MM.1S (cell line): ENCODE results near the gene ZNF488.
A peak's percentile ranks its signal among the peaks of the same experiment; 100 is the strongest.
"Not testable (repeated sequence)": the region's sequence is repeated elsewhere in the genome, so short reads cannot be mapped to it uniquely, and the experiment has no call there.

ENCODE experiments used
- DNase-seq: peaks from one replicate; pipeline ENCODE4 v3.0.0-alpha.2; 2015
- H2AFZ ChIP-seq: fragments of 300-600 bp; sonication (generic); 2 replicates; pipeline ENCODE4 v1.6.0; 2016; ENCODE audit warnings: antibody characterized with exemption, low read length
- H3F3A ChIP-seq: fragments of 300-600 bp; sonication (generic); 2 replicates; pipeline ENCODE4 v1.6.1; 2016; ENCODE audit warnings: mild to moderate bottlenecking, antibody characterized with exemption, low read length, moderate library complexity, mixed read lengths; ENCODE audit not compliant: insufficient read depth
- H3K27ac ChIP-seq: fragments of 300-600 bp; sonication (generic); 2 replicates; pipeline ENCODE4 v1.5.1; 2016; ENCODE audit warnings: mild to moderate bottlenecking, low read length
- H3K27me3 ChIP-seq: fragments of 300-600 bp; sonication (generic); replicated peaks from 2 replicates; pipeline ENCODE4 v1.6.0; 2016; ENCODE audit warnings: low read length; ENCODE audit not compliant: insufficient read depth
- H3K36me3 ChIP-seq: fragments of 300-600 bp; sonication (generic); replicated peaks from 2 replicates; pipeline ENCODE4 v1.6.1; 2016; ENCODE audit warnings: mild to moderate bottlenecking, low read length, mixed read lengths; ENCODE audit not compliant: insufficient read depth
- H3K4me1 ChIP-seq: fragments of 300-600 bp; sonication (generic); 2 replicates; pipeline ENCODE4 v1.6.1; 2016; ENCODE audit warnings: low read length, mixed read lengths
- H3K4me2 ChIP-seq: fragments of 300-600 bp; sonication (generic); 2 replicates; pipeline ENCODE4 v1.6.0; 2016; ENCODE audit warnings: low read depth, low read length
- H3K4me3 ChIP-seq: fragments of 300-600 bp; sonication (generic); 2 replicates; pipeline ENCODE4 v1.5.1; 2016; ENCODE audit warnings: low read length, mixed read lengths
- H3K79me2 ChIP-seq: fragments of 300-600 bp; sonication (generic); 2 replicates; pipeline ENCODE4 v1.6.1; 2016; ENCODE audit warnings: mixed run types, low read length, mixed read lengths
- H3K9ac ChIP-seq: fragments of 300-600 bp; sonication (generic); 2 replicates; pipeline ENCODE4 v1.6.1; 2016; ENCODE audit warnings: low read length, mixed read lengths
- H3K9me2 ChIP-seq: fragments of 300-600 bp; sonication (generic); replicated peaks from 2 replicates; pipeline ENCODE4 v1.6.1; 2016; ENCODE audit warnings: mild to moderate bottlenecking, low read length, mixed read lengths; ENCODE audit not compliant: insufficient read depth
- H3K9me3 ChIP-seq: fragments of 300-600 bp; sonication (generic); replicated peaks from 2 replicates; pipeline ENCODE4 v1.6.1; 2016; ENCODE audit warnings: mild to moderate bottlenecking, low read length, mixed read lengths; ENCODE audit not compliant: insufficient read depth
- H4K20me1 ChIP-seq: fragments of 300-600 bp; sonication (generic); 2 replicates; pipeline ENCODE4 v1.6.1; 2016; ENCODE audit warnings: mild to moderate bottlenecking, low read length, moderate library complexity, mixed read lengths; ENCODE audit not compliant: insufficient read depth
- EZH2 ChIP-seq: fragments of 300-600 bp; sonication (generic); optimal IDR thresholded peaks from 2 replicates; pipeline ENCODE3; 2017; ENCODE audit warnings: low read depth, mild to moderate bottlenecking, antibody characterized with exemption, low read length, mixed read lengths
- EZH2phosphoT487 ChIP-seq: fragments of 300-600 bp; sonication (generic); IDR thresholded peaks from 2 replicates; pipeline ENCODE4 v1.6.1; 2018; ENCODE audit warnings: antibody characterized with exemption, low read length
- TF ChIP-seq, protein P1 (sequence below): fragments of 300-600 bp; sonication (generic); IDR thresholded peaks from 2 replicates; pipeline ENCODE4 v1.5.1; 2016; ENCODE audit warnings: antibody characterized with exemption, low read length, mixed read lengths

The ZNF488 gene

DNA sequence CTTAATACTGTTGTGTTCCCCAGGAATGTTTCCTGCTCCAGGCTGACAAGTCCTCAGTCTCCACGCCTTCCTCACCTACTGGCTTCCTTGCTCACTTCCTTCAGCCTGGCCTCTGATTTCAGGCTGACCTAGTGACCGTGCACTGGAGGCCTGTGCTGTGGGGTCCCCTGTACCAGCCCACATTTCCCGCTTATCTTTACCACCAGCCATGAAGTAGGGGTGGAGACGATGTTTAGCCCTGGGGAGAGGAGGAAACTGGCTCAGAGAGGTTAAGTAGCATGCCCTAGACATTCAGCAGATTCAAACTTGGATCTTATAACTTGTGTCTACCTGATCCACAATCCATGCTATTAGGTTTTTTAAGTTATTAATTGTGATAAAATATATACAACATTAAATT, 4.8 kb upstream of the ZNF488 start:
- peaks cover 18% of the 10 kb centered on the region for H3K27me3 ChIP-seq
- H3K9ac ChIP-seq, result no peak overlapping the region
- no peak overlapping the region for H3K4me3 ChIP-seq
- no peaks in the 10 kb centered on the region for H3K9me3 ChIP-seq
- H3F3A ChIP-seq, result no peaks in the 10 kb centered on the region
- no peaks in the 10 kb centered on the region for H3K79me2 ChIP-seq
- no peak overlapping the region for H3K27ac ChIP-seq
- no peak overlapping the region for H3K4me2 ChIP-seq
- DNase-seq, result no peak
- H3K36me3 ChIP-seq, result no peaks in the 10 kb centered on the region
- no peaks in the 10 kb centered on the region; the same call in 1 of the 2 replicates for H3K4me1 ChIP-seq
- H4K20me1 ChIP-seq, result no peaks in the 10 kb centered on the region; the same call in 1 of the 2 replicates
- no peak for TF ChIP-seq EZH2phosphoT487
- no peak for TF ChIP-seq EZH2
- TF ChIP-seq, protein P1, sequence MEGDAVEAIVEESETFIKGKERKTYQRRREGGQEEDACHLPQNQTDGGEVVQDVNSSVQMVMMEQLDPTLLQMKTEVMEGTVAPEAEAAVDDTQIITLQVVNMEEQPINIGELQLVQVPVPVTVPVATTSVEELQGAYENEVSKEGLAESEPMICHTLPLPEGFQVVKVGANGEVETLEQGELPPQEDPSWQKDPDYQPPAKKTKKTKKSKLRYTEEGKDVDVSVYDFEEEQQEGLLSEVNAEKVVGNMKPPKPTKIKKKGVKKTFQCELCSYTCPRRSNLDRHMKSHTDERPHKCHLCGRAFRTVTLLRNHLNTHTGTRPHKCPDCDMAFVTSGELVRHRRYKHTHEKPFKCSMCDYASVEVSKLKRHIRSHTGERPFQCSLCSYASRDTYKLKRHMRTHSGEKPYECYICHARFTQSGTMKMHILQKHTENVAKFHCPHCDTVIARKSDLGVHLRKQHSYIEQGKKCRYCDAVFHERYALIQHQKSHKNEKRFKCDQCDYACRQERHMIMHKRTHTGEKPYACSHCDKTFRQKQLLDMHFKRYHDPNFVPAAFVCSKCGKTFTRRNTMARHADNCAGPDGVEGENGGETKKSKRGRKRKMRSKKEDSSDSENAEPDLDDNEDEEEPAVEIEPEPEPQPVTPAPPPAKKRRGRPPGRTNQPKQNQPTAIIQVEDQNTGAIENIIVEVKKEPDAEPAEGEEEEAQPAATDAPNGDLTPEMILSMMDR, result no peak
- H2AFZ ChIP-seq, result no peak overlapping the region
- H3K9me2 ChIP-seq, result no peaks in the 10 kb centered on the region

DNA sequence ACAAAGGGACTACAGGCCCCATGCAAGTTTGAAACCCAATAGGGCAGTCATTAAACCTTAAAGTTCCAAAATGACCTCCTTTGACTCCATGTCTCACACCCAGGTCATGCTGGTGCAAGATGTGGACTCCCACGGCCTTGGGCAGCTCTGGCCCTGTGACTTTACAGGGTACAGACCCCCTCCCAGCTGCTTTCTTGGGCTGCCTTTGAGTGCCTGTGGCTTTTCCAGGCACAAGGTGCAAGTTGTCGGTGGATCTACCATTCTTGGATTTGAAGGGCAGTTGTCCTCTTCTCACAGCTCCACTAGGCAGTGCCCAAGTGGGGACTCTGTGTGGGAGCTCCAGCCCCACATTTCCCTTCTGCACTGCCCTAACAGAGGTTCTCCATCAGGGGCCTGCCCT, 2.0 kb upstream of the ZNF488 start:
- peaks cover 40% of the 10 kb centered on the region for H3K27me3 ChIP-seq
- not testable (repeated sequence) for H3K4me2 ChIP-seq, H4K20me1 ChIP-seq, DNase-seq, H3K4me1 ChIP-seq, H3K4me3 ChIP-seq, H3K36me3 ChIP-seq, H3K9ac ChIP-seq, H3K27ac ChIP-seq, H3K9me2 ChIP-seq, H3K79me2 ChIP-seq, H3K9me3 ChIP-seq, H3F3A ChIP-seq, H2AFZ ChIP-seq

DNA sequence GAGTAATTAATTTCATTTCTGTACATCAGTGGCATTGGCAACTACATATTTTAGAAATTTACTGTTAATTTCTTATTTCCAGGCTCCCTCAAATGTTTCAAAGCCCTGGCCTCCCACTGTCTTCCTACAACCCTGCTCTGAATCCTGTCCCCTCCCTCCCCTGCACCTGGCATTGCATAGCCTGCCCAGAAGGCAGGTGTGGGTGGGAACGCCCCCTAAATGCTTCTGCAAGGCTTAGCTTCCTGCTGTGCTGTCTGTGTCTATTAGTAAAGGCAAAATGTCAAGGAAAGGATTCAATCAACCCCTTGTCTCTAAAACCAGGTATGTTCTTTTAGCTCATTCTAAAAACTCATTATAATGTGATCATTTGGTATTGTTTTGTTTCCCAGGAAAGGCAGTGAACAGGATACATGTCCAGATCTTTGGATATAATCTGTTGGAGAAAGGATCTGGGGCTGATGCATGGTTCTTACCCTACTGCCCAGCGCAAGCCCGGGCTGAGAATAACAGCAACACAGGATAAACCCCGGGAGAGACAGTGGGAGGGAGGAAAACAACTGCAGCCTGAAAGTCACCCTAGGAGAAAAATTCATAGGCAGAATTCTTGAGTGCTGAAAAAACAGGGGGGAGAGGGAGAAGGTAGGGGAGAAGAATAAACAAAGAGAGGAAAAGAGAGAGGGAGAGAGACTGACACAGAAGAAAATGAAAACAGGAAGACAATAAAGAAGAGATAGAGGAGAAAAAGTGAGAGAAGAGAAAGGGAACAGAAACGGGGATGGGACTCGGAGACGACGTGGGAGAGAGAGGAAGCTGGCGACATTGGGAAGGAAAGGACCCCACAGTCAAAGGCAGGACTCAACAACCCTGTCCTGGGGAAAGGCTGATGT, 589 bp downstream of the ZNF488 start:
- no peak overlapping the region for H3K9ac ChIP-seq
- H3K4me1 ChIP-seq, result peaks cover 4% of the 10 kb centered on the region; the same call in 1 of the 2 replicates
- no peak overlapping the region for H3K27ac ChIP-seq
- no peaks in the 10 kb centered on the region for H3K9me2 ChIP-seq
- TF ChIP-seq, protein P1, result no peak
- peak overlapping the region; percentile 86 for H3K4me3 ChIP-seq
- peaks cover 66% of the 10 kb centered on the region for H3K27me3 ChIP-seq
- H3K4me2 ChIP-seq, result peak overlapping the region; percentile 81
- no peaks in the 10 kb centered on the region for H3F3A ChIP-seq
- no peaks in the 10 kb centered on the region for H3K79me2 ChIP-seq
- peak overlapping the region; percentile 89 for H2AFZ ChIP-seq
- H4K20me1 ChIP-seq, result no peaks in the 10 kb centered on the region; the same call in 1 of the 2 replicates
- no peaks in the 10 kb centered on the region for H3K9me3 ChIP-seq
- no peak for DNase-seq
- no peaks in the 10 kb centered on the region for H3K36me3 ChIP-seq
